Measurements from ENCODE around the gene WDR3.

DNA sequence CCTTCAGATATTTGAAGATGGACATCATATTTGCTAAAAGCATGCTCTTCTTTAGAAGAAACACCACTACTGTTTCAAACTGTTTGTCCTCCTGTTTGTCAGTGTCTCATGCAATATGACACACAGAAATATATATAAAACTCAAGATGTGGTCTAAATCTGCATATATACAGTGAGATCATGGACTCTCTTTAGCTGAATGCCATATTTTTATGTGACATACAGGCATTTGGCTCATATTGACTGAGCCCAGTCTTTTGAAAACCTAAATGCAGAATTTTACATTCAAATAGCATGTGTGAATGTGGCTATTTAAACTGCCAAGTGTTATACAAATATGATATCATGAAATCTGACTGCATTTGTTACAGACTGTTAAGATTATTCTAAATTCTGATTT is 18.5 kb upstream of the WDR3 start:
- TF ChIP-seq, protein P1, sequence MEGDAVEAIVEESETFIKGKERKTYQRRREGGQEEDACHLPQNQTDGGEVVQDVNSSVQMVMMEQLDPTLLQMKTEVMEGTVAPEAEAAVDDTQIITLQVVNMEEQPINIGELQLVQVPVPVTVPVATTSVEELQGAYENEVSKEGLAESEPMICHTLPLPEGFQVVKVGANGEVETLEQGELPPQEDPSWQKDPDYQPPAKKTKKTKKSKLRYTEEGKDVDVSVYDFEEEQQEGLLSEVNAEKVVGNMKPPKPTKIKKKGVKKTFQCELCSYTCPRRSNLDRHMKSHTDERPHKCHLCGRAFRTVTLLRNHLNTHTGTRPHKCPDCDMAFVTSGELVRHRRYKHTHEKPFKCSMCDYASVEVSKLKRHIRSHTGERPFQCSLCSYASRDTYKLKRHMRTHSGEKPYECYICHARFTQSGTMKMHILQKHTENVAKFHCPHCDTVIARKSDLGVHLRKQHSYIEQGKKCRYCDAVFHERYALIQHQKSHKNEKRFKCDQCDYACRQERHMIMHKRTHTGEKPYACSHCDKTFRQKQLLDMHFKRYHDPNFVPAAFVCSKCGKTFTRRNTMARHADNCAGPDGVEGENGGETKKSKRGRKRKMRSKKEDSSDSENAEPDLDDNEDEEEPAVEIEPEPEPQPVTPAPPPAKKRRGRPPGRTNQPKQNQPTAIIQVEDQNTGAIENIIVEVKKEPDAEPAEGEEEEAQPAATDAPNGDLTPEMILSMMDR (IDR thresholded peaks at IDR 0.05; ENCODE audit: low read length): no peak
- TF ChIP-seq EZH2 (IDR thresholded peaks at IDR 0.05; ENCODE audit: borderline replicate concordance, low read length): no peak

Measured in OCI-LY1 (cell line).